GM12873 (cell line): Measurements from ENCODE around the gene CD300LF.

Experiments
- TF ChIP-seq, protein P1 (sequence below): IDR thresholded peaks from 2 replicates; pipeline ENCODE4 v1.5.1; 2012; ENCODE audit warnings: low read depth, mild to moderate bottlenecking, moderate library complexity, low read length, control low read depth; ENCODE audit not compliant: insufficient read depth; ENCODE audit errors: missing control alignments

The CD300LF gene

DNA sequence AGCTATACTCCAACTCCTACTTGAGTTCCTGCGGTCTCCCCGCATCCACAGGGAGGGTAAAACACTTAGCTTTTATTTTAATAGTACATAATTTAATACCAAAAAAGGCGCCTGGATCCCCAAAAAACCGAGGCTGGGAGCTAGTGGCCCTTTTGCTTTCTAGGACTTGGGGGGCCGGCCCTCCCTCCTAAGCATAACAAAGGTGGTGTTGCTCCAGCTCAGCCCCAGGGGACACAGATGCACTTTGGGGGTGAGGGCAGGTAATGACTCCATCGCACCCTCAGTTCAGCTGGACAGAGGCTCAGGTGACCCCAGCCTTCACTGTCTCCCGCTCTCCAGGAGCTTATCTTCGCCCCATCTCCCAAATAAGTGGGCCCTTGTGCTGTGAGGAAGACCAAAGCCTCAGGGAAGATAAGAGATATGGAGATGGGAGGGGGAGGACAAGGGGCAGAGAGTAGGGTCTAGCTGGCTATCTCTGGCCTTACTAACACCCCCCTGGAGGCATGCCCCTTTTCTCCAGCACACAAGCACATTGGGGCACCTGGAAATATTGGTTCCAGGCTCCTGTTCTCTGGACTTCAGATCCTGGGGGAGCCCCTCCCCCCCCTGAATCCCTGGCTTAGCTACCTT lies 32.9 kb upstream of the CD300LF start:
- TF ChIP-seq, protein P1, sequence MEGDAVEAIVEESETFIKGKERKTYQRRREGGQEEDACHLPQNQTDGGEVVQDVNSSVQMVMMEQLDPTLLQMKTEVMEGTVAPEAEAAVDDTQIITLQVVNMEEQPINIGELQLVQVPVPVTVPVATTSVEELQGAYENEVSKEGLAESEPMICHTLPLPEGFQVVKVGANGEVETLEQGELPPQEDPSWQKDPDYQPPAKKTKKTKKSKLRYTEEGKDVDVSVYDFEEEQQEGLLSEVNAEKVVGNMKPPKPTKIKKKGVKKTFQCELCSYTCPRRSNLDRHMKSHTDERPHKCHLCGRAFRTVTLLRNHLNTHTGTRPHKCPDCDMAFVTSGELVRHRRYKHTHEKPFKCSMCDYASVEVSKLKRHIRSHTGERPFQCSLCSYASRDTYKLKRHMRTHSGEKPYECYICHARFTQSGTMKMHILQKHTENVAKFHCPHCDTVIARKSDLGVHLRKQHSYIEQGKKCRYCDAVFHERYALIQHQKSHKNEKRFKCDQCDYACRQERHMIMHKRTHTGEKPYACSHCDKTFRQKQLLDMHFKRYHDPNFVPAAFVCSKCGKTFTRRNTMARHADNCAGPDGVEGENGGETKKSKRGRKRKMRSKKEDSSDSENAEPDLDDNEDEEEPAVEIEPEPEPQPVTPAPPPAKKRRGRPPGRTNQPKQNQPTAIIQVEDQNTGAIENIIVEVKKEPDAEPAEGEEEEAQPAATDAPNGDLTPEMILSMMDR, result no peak

DNA sequence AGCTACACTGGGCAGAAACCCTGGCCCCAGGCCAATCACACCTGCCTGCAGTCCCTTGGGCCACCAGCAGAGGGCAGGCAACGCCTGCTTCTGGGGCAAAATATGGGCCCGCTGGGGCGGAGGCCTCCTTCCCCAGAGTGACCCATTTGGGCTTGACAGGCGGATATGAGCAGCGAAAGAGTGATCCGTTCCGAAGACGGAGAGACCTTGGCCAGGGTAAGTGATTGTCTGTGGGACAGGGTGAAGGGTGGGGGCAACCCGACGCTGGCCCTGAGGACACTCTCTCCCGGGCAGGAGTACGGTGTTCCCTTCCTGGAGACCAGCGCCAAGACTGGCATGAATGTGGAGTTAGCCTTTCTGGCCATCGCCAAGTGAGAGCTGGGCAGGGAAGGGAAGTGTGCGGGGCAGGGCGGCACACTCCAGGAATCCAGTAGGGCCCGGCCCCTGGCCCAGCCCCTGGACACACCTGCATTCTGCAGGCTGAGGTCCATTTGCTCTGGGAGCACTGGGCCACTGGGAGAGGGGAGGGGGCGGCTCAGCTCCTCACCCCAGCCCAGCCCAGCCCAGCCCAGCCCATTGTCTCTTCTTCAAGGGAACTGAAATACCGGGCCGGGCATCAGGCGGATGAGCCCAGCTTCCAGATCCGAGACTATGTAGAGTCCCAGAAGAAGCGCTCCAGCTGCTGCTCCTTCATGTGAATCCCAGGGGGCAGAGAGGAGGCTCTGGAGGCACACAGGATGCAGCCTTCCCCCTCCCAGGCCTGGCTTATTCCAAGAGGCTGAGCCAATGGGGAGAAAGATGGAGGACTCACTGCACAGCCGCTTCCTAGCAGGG lies 32.2 kb upstream of the CD300LF start:
- TF ChIP-seq, protein P1, result peak; percentile 100

DNA sequence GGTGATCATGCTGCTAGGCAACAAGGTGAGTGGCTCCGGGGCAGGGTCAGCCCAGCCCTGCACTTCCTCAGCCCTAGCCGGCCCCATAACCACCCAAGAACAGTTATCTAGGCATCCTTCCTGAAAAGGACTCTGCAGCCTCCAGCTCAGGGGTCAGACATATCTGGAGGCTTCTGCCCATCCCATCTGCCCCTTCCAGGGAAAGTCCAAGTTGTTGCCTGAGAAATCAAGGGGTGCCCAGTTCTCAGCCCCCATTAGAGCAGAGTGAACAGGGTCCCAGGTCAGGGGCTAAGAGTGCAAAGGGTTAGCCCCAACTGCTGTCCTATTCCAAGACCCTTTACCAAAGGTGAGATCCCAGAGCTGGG lies 31.6 kb upstream of the CD300LF start:
- TF ChIP-seq, protein P1, result no peak

DNA sequence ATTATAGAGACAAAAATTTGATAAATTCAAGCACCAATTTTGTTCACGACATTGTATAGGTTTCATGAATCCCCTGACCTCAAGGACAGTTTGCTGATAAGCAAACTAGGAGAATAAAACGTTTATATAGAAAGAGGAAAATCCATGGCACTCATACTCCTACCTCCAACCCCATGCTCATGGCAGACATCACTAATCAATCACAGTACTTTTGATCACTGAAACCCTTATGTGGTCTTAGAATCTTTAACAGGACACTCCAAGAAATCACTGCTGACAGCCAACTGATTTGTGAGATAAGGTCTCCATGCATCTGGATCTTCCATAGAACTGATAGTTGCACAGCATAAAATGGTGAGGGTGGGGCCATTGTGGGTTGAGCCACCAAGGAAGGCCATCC lies 31.0 kb upstream of the CD300LF start:
- TF ChIP-seq, protein P1, result no peak

DNA sequence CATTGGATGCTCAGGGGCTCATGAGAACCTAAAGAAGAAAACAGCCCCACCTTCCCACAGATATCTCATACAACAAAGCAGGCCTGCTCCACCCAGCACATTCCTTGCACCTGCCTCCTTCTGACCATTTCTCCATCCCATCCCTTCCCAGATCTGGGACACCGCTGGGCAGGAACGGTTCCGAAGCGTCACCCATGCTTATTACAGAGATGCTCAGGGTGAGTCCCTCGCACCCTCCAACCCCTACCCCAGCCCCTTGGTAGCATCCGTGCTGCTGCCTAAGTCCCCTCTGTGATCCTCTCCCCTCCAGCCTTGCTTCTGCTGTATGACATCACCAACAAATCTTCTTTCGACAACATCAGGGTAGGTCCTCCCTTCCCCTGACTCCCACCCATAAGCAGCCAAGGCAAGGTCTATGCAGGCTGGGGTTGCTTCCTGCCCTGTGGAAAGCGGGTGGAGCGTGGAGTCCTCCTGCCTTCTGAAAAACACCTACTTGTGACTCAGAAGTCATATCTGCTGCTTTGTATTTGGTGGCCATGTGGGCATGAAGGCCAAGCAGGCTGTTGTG lies 30.3 kb upstream of the CD300LF start:
- TF ChIP-seq, protein P1, result no peak

DNA sequence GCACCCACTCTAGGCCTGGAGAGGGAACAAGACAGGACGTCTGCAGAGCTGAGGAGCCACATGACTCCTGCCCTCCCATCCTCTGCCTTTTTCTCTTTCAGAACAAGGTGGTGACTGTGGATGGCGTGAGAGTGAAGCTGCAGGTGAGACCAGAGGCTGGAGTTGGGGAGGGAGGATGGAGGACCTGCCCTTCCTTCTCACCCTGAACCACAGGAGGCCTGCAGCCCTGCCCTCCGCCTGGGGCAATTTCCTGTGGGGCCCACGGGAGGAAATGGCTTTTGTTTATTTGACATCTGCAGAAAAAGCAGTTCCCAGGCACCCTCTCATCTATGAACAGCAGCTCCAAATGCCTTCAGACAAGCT lies 29.4 kb upstream of the CD300LF start:
- TF ChIP-seq, protein P1, result no peak

DNA sequence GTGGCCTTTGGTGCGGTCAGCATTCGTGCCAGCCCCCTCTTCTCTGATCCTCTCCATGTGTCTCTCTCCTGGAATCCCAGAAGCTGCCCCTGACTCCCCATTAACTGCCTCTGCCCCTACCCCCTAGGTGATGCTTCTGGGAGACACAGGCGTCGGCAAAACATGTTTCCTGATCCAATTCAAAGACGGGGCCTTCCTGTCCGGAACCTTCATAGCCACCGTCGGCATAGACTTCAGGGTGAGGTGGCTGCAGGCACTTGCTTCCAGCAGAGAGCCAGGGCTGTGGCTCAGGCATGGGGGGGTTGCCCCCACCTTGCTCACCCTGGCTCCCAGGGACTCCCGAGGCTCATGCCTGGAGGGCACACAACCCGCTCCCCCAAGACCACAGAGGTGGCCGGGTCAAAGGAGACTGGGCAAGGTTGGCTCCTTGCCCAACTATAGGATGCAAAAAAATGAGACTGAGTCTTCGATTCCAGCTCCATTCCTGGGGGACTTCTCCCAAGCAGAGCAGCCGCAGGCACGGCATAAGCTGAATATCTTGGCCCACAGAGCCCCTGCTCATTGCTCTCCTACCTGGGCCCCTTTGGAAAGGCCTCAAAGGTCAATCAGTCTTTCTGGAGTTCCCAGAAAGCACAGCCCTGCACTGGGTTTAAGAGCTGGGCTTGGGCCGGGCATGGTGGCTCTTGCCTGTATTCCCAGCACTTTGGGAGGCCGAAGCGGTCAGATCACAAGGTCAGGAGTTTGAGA lies 28.1 kb upstream of the CD300LF start:
- TF ChIP-seq, protein P1, result no peak
